ENCODE measurements around the gene FHIP1A.

The FHIP1A gene

DNA sequence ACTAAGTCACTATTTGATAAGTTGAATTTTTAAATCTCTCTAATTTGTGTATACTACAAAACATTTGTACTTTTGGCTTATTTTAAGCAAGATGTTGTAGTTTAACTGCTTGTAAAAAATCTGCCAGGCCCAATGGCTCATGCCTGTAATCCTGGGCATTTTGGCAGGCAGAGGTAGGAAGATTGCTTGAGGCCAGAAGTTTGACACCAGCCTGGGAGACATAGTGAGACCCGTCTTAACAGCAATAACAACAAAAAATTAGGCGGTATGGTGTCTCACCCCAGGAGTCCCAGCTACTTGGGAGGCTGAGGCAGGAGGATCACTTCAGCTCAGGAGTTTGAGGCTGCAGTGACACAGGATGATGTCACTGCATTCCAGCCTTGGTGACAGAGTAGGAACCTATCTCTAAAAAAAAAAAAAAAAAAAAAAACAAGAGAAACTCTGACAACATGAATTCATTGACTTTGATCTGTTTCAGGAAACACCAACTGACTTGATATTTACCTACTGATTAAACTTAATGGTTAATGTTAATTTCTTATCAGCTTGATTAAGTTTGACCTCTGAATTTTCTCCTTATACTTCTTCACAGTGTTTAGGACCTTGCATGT lies 8.9 kb downstream of the FHIP1A start:
- Histone ChIP-seq H3K79me2 (ENCODE audit: low read length) (no peaks in the 10 kb centered on the region), H3K4me3 (ENCODE audit: low read length) (no peak overlapping the region), H3K36me3 (replicated peaks; ENCODE audit: insufficient read depth, low read length) (no peaks in the 10 kb centered on the region), H3K27me3 (replicated peaks; ENCODE audit: insufficient read depth, low read length) (no peaks in the 10 kb centered on the region), H3K9me3 (replicated peaks; ENCODE audit: insufficient read depth, low read length) (no peaks in the 10 kb centered on the region), H2AFZ (ENCODE audit: low read length) (no peak overlapping the region), H3K4me2 (ENCODE audit: low read depth, low read length) (no peak overlapping the region), H3K27ac (ENCODE audit: low read length) (no peak overlapping the region), H4K20me1 (ENCODE audit: insufficient read depth, low read length) (no peaks in the 10 kb centered on the region), H3F3A (ENCODE audit: insufficient read depth, low read length) (no peaks in the 10 kb centered on the region), H3K9me2 (replicated peaks; ENCODE audit: insufficient read depth, low read length) (no peaks in the 10 kb centered on the region), H3K4me1 (ENCODE audit: low read length) (no peaks in the 10 kb centered on the region), H3K9ac (ENCODE audit: low read length) (no peak overlapping the region)
- DNase-seq = no peak
- TF ChIP-seq, protein P1, sequence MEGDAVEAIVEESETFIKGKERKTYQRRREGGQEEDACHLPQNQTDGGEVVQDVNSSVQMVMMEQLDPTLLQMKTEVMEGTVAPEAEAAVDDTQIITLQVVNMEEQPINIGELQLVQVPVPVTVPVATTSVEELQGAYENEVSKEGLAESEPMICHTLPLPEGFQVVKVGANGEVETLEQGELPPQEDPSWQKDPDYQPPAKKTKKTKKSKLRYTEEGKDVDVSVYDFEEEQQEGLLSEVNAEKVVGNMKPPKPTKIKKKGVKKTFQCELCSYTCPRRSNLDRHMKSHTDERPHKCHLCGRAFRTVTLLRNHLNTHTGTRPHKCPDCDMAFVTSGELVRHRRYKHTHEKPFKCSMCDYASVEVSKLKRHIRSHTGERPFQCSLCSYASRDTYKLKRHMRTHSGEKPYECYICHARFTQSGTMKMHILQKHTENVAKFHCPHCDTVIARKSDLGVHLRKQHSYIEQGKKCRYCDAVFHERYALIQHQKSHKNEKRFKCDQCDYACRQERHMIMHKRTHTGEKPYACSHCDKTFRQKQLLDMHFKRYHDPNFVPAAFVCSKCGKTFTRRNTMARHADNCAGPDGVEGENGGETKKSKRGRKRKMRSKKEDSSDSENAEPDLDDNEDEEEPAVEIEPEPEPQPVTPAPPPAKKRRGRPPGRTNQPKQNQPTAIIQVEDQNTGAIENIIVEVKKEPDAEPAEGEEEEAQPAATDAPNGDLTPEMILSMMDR (IDR thresholded peaks at IDR 0.05; ENCODE audit: low read length) = no peak
- TF ChIP-seq EZH2 (optimal IDR thresholded peaks at IDR 0.05; ENCODE audit: low read depth, low read length) (no peak), EZH2phosphoT487 (IDR thresholded peaks at IDR 0.05; ENCODE audit: low read length) (no peak)

GRCh38 chr4:151418385-151418784 lies 9.4 kb downstream of the FHIP1A start:
- no peak for TF ChIP-seq EZH2phosphoT487 (IDR thresholded peaks at IDR 0.05; ENCODE audit: low read length)
- TF ChIP-seq, protein P1 (IDR thresholded peaks at IDR 0.05; ENCODE audit: low read length) = no peak
- TF ChIP-seq EZH2 (optimal IDR thresholded peaks at IDR 0.05; ENCODE audit: low read depth, low read length) = no peak
- no peaks in the 10 kb centered on the region for H3K79me2 ChIP-seq (ENCODE audit: low read length)
- H4K20me1 ChIP-seq (ENCODE audit: insufficient read depth, low read length) = no peaks in the 10 kb centered on the region
- H3K4me1 ChIP-seq (ENCODE audit: low read length) = no peaks in the 10 kb centered on the region
- H3K36me3 ChIP-seq (replicated peaks; ENCODE audit: insufficient read depth, low read length) = no peaks in the 10 kb centered on the region
- DNase-seq = no peak
- no peak overlapping the region for H3K4me2 ChIP-seq (ENCODE audit: low read depth, low read length)
- no peak overlapping the region for H2AFZ ChIP-seq (ENCODE audit: low read length)
- H3K9ac ChIP-seq (ENCODE audit: low read length) = no peak overlapping the region
- no peaks in the 10 kb centered on the region for H3K27me3 ChIP-seq (replicated peaks; ENCODE audit: insufficient read depth, low read length)
- no peak overlapping the region for H3K27ac ChIP-seq (ENCODE audit: low read length)
- H3K9me3 ChIP-seq (replicated peaks; ENCODE audit: insufficient read depth, low read length) = no peaks in the 10 kb centered on the region
- H3F3A ChIP-seq (ENCODE audit: insufficient read depth, low read length) = no peaks in the 10 kb centered on the region
- H3K4me3 ChIP-seq (ENCODE audit: low read length) = no peak overlapping the region
- no peaks in the 10 kb centered on the region for H3K9me2 ChIP-seq (replicated peaks; ENCODE audit: insufficient read depth, low read length)

DNA sequence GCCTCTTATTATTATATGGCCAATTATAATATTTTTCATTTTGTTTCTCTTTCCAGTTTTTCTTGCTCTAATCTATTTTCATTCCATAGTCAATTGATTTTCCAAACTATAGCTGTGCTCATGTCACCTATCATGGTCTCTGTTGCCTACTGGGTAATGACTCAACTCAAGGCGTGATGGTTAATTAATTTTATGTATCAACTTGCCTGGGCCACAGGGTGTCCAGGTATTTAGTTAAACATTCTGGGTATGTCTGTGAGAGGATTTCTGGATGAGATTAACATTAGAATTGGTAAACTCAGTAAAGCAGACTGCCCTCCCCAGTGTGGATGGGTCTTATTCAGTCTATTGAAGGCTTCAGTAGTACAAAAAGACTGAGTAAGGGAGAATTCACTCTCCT lies 9.9 kb downstream of the FHIP1A start:
- H3K4me2 ChIP-seq (ENCODE audit: low read depth, low read length) = no peak overlapping the region
- H3K9me3 ChIP-seq (replicated peaks; ENCODE audit: insufficient read depth, low read length) = no peaks in the 10 kb centered on the region
- H3F3A ChIP-seq (ENCODE audit: insufficient read depth, low read length) = no peaks in the 10 kb centered on the region
- no peak overlapping the region for H3K27ac ChIP-seq (ENCODE audit: low read length)
- no peaks in the 10 kb centered on the region for H3K79me2 ChIP-seq (ENCODE audit: low read length)
- no peak for DNase-seq
- H3K9me2 ChIP-seq (replicated peaks; ENCODE audit: insufficient read depth, low read length) = no peaks in the 10 kb centered on the region
- no peaks in the 10 kb centered on the region for H4K20me1 ChIP-seq (ENCODE audit: insufficient read depth, low read length)
- no peaks in the 10 kb centered on the region for H3K36me3 ChIP-seq (replicated peaks; ENCODE audit: insufficient read depth, low read length)
- no peaks in the 10 kb centered on the region for H3K4me1 ChIP-seq (ENCODE audit: low read length)
- no peaks in the 10 kb centered on the region for H3K27me3 ChIP-seq (replicated peaks; ENCODE audit: insufficient read depth, low read length)
- no peak for TF ChIP-seq EZH2phosphoT487 (IDR thresholded peaks at IDR 0.05; ENCODE audit: low read length)
- TF ChIP-seq, protein P1 (IDR thresholded peaks at IDR 0.05; ENCODE audit: low read length) = no peak
- no peak for TF ChIP-seq EZH2 (optimal IDR thresholded peaks at IDR 0.05; ENCODE audit: low read depth, low read length)
- H2AFZ ChIP-seq (ENCODE audit: low read length) = no peak overlapping the region
- no peak overlapping the region for H3K4me3 ChIP-seq (ENCODE audit: low read length)
- H3K9ac ChIP-seq (ENCODE audit: low read length) = no peak overlapping the region

All from MM.1S (cell line).